Frontal cortex (tissue), 4 donors: Measurements from ENCODE around the gene RNF138. TPM values are rescaled to one million over a fixed set of nuclear protein-coding genes. Genes with fewer than 3 reads are reported as not detected.
"Not testable (repeated sequence)": the region's sequence is repeated elsewhere in the genome, so short reads cannot be mapped to it uniquely, and the experiment has no call there.

Experiments used
- DNase-seq, 2 donors: peaks; one replicate each; pipeline ENCODE4 v3.0.0; 2012; ENCODE audit warnings: low spot score in 2 of 2
- FAIRE-seq: peaks from 2 replicates; lab custom pipeline; 2012; peaks lifted over from hg19 to GRCh38; lab: Jason Lieb, UNC
- total RNA-seq: library from RNA; depleted of rRNA; stranded (reverse); fragments of >200 nt; gene quantifications from one replicate; pipeline ENCODE4 v1.2.3, GENCODE V29; 2014
- donor health status: control.
- donor health status: control.
- donor health status: control.

RNF138 gene
- total RNA-seq, 1 donor from 2014 or later: 77.9 TPM

DNA sequence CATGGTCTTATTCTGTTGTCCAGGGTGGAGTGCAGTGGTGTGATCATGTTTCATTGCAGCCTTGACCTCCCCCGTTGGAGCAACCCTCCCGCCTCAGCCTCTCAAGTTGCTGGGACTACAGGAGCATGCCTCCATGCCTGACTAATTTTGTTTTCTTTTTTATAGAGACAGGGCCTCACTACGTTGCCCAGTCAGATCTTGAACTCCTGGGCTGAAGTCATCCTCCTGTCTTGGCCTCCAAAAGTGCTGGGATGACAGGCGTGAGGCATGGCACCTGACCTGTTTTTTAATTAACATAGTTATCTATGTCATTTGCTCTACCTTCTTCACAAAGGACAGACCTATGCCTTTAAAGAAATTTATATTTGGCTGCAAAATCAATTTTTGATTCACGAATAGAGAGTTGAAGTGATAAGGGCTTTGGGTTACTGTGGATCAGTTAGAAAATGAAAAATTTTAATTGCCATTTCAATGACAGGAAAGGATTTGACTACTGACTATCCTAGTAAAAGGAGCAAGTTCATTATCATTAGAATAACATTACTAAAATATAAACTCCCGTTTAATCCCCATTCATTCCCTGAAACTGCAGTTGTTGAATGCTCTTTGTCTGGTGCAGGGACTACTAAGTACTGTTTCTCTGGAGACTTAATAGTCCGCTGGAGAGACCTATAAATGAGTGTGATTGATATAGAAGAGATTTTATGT, 3.7 kb downstream of the RNF138 start:
- DNase-seq: no peak
- FAIRE-seq: no peak

DNA sequence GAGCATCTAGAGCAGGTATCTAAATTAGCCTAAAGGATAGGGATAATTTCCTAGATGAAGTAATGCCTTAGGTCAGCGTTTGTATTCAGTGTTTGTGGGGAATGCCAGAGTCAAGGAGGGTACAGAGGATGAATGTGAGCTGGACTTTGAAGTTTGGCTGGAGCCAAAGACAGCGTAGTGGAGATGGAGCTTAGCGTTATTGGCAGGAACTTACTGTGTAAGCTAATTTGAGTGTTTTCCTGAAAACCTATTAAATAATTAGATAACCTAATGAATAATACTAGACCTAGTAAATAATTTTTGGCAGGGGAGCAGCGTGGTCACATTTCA, 4.2 kb downstream of the RNF138 start:
- DNase-seq (no peak), FAIRE-seq (no peak)

DNA sequence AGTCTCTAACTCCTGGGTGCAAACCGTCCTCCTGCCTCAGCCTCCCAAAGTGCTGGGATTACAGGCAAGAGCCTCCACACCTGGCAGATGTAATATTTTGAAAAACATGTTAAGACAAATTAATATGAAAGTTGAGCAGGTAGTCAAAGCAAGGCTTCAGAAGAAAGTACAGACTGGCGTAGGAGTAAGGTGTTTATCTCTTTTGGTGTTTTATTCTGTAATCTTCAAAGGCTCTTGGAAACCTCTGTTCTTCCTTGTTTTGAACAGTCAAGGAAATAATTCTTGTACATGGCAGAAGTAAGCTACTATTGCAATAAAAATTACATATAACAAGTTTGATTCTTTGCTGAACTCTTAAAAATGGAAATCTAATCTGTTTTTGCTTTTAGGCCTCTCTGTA, 5.3 kb downstream of the RNF138 start:
- FAIRE-seq: no peak
- DNase-seq: no peak

DNA sequence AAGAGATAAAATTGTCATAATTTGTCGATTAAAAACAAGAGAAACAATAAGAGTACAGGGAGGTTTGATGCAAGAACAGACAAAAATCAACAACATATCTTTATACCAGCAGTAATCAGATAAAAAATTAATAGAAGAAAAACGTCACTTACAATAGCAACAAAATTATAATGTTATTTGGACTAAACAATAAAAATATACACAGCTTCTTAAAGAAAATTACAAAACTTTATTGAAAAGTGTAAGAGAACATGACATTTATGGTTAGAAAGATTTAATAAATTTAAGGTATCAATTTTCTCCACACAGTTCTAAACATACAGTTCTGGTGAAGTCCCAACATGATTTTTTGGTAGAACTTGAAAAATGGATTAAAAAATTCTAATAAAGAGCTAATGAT, 12.8 kb downstream of the RNF138 start:
- peak; percentile 48 for FAIRE-seq
- no peak for DNase-seq

DNA sequence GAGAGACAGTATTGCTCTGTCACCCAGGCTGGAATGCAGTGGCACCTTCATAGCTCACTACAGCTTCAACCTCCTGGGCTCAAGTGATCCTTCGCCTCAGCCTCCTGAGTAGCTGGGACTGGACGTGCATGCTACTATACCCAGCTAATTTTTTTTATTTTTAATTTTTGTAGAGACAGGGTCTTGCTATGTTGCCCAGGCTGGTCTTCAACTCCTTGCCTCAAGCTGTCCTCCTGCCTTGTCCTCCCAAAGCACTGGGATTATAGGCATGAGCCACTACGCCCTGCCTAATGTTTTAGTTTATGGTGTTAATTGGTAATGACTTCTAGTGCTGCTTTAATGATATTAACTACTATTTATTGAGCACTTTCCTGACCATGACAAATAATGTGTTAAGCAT, 18.3 kb downstream of the RNF138 start:
- FAIRE-seq: no peak
- DNase-seq: no peak

GRCh38 chr18:32111706-32112105, 20.0 kb downstream of the RNF138 start:
- DNase-seq (no peak), FAIRE-seq (no peak)

GRCh38 chr18:32112826-32113225, 21.2 kb downstream of the RNF138 start:
- DNase-seq: no peak
- no peak for FAIRE-seq

DNA sequence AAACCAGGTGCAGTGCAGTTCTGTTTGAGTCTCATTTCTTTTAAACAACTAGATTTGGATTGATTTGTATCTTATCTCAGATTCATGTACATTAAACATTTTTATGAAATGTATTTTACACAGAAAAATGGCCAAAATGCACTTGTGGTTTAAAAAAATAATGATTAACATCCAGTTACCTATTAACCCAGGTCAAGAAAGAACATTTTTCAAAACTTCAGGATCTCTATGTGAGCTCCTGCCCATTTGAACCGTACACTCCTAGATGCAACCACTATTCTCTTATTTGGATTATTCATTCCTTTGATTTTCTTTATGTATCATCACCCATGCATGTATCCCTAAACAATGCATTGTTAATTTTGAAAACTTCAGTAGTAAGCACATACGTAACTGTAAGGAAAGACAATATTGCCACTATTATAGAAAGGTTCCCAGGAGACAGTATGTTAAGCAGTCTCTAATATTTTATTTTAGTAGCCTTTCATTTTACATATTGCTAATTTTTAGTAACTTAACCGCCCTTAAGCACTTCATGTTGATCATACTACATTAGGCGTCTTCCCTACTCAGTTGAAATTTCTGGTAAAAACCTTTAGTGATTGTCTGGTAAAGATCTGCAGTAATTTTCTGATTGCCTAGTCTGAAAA, 22.7 kb downstream of the RNF138 start:
- DNase-seq (no peak), FAIRE-seq (no peak)

GRCh38 chr18:32122039-32122438, 30.4 kb downstream of the RNF138 start:
- FAIRE-seq: no peak
- no peak for DNase-seq

DNA sequence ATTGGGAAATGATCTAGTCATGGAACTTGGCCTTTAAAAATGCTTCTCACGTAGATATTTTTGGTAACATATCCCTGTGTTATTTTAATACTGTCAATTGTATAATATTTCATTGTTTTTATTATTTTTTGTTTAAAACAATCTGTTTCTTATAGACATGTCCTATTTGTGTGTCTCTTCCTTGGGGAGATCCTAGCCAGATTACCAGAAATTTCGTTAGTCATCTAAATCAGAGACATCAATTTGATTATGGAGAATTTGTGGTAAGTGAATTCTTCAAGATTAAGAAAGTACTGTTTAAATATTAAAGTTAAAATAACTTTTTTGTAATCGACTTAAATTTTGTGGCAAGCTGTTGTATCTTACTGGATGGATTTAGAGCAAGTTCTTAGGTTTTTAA, 34.9 kb downstream of the RNF138 start:
- FAIRE-seq (peak; percentile 10), DNase-seq (no peak)

DNA sequence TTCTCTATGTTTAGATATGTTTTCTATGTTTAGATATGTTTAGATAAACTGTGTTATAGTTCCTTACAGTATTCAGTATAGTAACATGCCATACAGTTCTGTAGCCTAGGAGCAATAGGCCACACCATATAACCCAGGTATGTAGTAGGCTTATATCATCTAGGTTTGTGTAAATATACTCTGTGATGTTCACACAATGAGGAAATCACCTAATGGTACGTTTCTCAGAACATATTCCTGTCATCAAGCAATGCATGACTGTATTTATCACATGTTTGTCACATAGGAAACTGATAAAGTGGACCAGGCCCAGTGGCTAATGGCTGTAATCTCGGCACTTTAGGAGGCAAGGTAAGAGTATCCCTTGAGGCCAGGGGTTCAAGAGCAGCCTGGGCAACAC, 44.0 kb downstream of the RNF138 start:
- DNase-seq (no peak), FAIRE-seq (no peak)

GRCh38 chr18:32138332-32138982, 46.8 kb downstream of the RNF138 start:
- DNase-seq (no peak), FAIRE-seq (no peak)

DNA sequence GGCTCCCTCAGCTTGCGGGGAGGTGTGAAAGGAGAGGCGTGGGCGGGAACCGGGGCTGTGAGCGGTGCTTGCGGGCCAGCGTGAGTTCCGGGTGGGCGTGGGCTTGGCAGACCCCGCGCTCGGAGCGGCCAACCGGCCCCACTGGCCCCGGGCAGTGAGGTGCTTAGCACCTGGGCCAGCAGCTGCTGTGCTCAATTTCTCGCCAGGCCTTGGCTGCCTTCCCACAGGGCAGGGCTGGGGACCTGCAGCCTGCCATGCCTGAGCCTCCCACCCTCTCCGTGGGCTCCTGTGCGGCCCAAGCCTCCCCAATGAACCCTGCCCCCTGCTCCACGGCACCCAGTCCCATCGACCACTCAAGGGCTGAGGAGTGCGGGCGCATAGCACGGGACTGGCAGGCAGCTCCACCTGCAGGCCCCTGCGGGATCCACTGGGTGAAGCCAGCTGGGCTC, 48.2 kb downstream of the RNF138 start:
- FAIRE-seq: no peak
- no peak for DNase-seq

- DNase-seq (no peak), FAIRE-seq (no peak)
Observed at GRCh38 chr18:32148185-32148870, 56.7 kb downstream of the RNF138 start.

- DNase-seq (no peak), FAIRE-seq (no peak)
Observed at GRCh38 chr18:32152705-32153448, 61.2 kb downstream of the RNF138 start.

DNA sequence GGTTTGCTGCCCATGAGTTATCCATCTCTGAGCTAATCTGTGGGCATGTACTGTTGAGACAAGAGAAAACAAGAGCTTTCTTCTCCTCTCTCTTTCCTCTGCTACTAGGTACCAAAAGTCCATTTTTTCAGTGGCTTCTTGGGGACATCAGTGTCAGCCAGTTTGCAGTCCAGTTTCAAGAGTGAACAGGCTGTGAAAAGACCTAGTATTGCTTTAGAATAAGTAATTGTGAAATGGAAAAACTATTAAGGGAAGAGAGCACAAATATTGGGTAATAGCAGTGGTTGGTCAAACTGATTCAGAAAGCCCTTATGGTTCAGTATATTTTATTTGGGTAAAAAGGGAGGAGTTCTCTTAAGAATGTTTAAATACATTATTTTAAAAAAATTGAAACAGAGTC, 65.2 kb downstream of the RNF138 start:
- FAIRE-seq (no peak), DNase-seq (no peak)

DNA sequence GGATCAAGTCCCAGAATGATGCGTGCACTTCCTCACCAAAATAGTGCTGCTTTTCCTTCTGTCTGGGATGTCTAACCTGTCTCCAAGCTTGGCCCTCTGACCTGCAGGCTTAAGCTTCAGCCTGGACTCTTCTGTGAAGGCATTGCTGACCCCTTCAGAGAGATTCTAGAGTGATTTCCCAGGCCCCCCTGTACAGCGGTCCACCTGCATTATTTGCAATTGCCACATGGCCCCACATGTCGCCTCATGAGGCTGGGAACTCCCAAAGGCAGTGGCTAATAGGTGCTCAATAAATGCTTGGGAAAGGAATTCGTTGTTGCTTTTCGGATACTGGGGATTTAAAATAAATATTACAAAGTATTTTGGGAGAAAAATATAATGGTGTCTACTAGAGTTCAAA, 65.9 kb downstream of the RNF138 start:
- DNase-seq (no peak), FAIRE-seq (no peak)

- FAIRE-seq (peak; percentile 33), DNase-seq (peak; percentile 53 to 68)
Observed at GRCh38 chr18:32158108-32158624, 66.5 kb downstream of the RNF138 start.

- not testable (repeated sequence) for DNase-seq, FAIRE-seq
Observed at GRCh38 chr18:32158631-32159030, 67.0 kb downstream of the RNF138 start.

DNA sequence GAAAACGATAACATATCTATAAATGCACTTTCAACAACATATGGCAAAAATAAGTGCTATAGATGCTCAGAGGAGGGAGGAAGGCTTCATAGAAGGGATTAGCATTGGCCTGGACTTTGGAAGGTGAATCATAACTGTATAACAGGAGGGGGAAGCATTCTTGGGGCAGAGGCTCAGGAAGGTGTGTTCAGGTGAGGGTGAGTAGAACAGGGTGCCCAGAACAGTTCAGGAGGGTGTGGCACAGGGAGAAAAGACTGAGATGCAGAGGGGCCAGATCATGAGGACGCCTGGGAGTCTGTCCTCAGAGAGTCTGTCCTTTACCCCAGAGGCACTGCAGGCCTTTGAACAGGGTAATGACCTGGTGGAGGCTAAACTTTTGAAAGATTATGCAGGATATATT, 68.9 kb downstream of the RNF138 start:
- no peak for DNase-seq
- FAIRE-seq: no peak
